GM15510 (cell line): ENCODE measurements around the gene RASGRF1.

Experiments
- POLR2A ChIP-seq: IDR thresholded peaks from 3 replicates; pipeline ENCODE4 v1.6.1; 2011; ENCODE audit warnings: borderline replicate concordance; ENCODE audit not compliant: insufficient read length; ENCODE audit errors: extremely low read depth

The RASGRF1 gene

DNA sequence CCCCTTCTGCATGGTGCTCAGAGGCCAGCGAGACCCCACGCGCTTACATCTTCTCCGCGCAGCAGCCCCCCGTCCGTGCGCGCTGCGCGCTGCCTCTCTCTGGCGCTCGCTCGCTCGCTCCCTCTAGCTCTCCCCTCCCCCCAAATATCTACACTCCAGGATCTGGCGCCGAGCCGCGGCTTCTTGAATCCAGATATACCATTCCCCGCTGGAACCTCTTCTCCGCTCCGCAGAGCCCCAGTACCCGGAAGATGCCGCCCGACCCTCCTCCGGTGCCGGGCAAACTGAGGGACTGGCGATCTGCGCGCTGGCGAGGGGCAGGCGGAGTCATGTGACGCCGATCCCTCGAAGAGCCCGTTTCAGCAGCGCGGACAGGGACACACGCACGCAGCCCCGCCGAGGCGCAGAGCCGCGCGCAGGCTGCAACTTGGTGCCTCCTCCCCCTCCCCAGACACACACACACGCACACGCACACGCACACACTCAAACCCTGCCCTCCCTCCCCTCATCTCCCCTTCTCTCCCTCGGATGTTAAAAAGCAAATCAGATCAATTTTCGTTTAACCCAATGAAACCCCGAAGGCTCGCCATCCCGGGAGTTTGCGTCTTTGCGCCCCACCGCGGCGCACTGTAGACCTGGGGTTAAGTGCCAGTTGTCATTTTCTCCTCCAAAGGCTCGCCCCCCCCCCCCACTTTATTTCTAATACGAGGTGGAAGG lies at the start of gene RASGRF1:
TSS of gene RASGRF1 (minus strand) at position 294 of the 717 bp plus-strand sequence. CDS start at position 12, 282 bp downstream.
- TF ChIP-seq POLR2A, result no peak

- TF ChIP-seq POLR2A, result no peak
These were observed 46.0 kb upstream of the RASGRF1 start for GRCh38 chr15:79136434-79137046.

- no peak for TF ChIP-seq POLR2A
These were observed 42.7 kb upstream of the RASGRF1 start for GRCh38 chr15:79133309-79133708.

DNA sequence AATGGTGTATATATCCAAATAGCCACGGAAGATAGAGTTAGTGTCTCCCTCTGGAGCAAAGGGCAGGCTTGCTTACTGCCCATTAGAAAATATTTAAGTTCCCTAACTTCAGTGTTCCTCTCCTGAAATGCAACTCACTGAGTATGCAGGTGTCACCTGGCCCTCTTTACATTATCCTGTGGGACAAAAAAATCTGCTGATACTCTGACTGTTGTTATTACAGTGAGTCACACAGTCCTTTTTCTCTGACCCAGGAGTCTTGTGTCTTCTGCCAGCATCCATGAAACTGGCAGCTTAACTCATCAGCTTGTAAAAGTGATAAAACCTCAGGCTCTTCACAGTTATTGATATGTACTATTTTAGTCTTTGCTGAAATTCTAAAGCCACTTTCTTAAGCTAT lies 42.2 kb upstream of the RASGRF1 start:
- TF ChIP-seq POLR2A, result no peak

DNA sequence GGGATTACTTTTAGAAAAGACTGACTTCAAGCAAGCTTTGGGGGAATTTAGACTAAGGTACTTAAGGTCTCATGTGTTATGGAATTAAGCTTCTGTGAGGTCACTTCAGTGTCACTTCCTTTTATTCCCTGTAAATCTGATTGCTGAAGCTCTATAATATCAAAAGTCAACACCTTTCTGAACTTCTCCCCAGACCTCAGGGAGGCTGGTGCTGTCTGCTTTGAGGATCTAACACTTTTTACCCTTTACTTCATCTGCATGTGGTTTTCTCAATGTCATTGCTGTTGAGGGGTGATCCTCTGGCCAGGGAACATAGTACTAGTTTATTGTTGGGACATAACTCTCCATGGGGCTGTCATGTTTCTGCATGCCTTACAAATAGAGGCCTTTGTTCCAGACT lies 41.8 kb upstream of the RASGRF1 start:
- TF ChIP-seq POLR2A, result no peak

- no peak for TF ChIP-seq POLR2A
These were observed 40.1 kb upstream of the RASGRF1 start for GRCh38 chr15:79130535-79131130.

- TF ChIP-seq POLR2A, result no peak
These were observed 38.7 kb upstream of the RASGRF1 start for GRCh38 chr15:79129235-79129634.

- TF ChIP-seq POLR2A, result no peak
These were observed 38.0 kb upstream of the RASGRF1 start for GRCh38 chr15:79128556-79128955.

- TF ChIP-seq POLR2A, result no peak
These were observed 33.8 kb upstream of the RASGRF1 start for GRCh38 chr15:79124388-79124787.

GRCh38 chr15:79122991-79123390 lies 32.4 kb upstream of the RASGRF1 start:
- no peak for TF ChIP-seq POLR2A

GRCh38 chr15:79122391-79122790 lies 31.8 kb upstream of the RASGRF1 start:
- no peak for TF ChIP-seq POLR2A

DNA sequence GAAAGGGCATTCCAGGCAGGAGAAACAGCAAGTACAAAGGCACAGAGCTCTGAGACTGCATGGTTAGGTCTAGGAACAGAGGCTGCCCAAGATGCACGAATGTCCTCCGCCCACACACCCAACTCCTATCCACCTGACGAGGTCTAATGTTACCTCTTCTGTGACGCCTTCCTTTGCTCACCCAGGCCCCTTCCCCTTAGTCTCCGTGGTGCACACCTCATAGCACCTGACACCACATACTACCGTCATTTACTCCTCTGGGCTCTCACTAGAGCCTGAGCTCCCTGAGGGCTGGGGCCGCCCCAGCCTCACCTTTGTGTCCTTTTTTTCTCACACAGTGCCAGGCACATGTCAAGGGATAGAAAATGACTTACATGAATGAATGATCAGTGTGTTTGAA lies 31.0 kb upstream of the RASGRF1 start:
- TF ChIP-seq POLR2A, result no peak

- TF ChIP-seq POLR2A, result no peak
These were observed 27.0 kb upstream of the RASGRF1 start for GRCh38 chr15:79117442-79118204.

DNA sequence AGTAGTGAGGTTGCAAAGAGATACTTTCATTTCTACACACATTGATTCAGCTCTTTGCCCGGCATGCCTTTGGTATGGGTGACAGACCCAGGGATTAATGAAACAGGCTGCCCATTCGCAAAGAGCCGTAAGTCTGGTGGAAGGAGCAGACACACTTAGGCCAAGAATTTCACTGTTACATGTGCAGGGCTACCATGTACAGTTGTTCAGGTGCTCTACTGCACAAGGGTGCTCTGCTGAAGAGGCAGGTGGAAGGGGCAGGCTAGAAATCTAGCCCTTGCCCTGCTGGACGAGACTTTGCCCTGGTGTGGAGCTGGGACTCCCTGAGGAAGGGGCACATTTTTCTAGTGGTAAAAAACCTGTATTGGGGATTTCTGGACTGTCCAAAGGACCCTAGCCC lies 26.2 kb upstream of the RASGRF1 start:
- TF ChIP-seq POLR2A, result no peak

DNA sequence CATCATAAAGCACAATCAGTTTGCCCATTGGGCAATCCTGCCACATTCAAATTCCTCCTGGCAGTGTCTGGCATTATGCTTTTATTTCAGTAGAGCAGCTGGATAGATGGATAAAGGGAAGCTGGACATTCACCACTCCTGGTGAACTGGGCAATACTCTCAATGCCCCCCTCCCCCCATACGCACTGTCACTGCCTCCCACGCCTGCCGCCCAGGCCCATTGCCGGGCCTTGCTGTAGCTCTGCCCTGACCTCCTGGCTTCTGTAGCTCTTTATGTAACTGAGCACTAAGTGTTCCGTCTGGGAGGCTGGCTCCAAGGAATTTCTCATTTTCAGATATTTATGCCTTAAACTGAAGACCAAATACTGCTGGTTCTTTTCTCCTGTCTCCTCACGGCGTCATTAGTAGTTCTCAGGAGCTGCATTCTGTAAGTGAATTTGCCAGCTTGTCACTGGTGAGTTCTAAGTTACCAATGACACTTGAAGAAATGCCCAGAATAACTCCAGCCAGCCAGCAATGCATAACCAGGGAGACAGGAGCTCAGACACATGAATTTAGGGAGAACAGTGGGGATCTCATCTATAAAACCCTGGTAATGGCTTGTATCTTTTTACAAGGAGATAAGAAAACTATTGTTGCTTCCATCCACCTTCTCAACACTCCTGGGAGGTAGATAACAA lies 25.5 kb upstream of the RASGRF1 start:
- no peak for TF ChIP-seq POLR2A

GRCh38 chr15:79113831-79114230 lies 23.3 kb upstream of the RASGRF1 start:
- TF ChIP-seq POLR2A, result no peak

DNA sequence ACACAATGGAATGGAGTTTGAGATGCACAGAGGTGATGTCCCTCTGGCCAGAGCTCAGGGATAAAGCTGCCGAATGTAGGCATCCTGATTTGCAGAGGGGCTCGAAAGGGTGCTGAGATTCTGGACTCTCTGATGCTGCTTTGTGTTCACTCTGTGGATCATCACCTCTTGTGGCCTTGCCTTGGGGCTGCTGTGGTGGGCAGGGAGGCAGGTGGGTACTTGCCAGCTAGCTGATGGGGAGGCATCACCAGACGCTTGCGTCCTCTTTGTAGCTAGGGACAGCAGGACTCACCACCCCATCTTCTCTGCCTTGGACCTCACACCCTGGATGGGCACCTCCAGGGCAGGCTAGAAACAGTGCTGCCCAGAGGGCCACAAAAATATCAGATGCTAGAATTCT lies 14.6 kb upstream of the RASGRF1 start:
- no peak for TF ChIP-seq POLR2A
